ENCODE measurements around the gene SERPINB6.
"Not testable (repeated sequence)": the region's sequence is repeated elsewhere in the genome, so short reads cannot be mapped to it uniquely, and the experiment has no call there.

The SERPINB6 gene

GRCh38 chr6:2953098-2953497 lies 18.3 kb downstream of the SERPINB6 start:
- no peak for DNase-seq

GRCh38 chr6:2952557-2953095 lies 18.7 kb downstream of the SERPINB6 start:
- DNase-seq: peak; percentile 86

GRCh38 chr6:2951728-2952127 lies 19.6 kb downstream of the SERPINB6 start:
- DNase-seq: no peak

- DNase-seq: no peak
Observed at GRCh38 chr6:2950713-2951112, 20.7 kb downstream of the SERPINB6 start.

GRCh38 chr6:2949536-2950083 lies 21.8 kb downstream of the SERPINB6 start:
- DNase-seq: no peak

GRCh38 chr6:2949121-2949520 lies 22.2 kb downstream of the SERPINB6 start:
- no peak for DNase-seq

GRCh38 chr6:2948228-2949025 lies 22.9 kb downstream of the SERPINB6 start:
- DNase-seq: no peak

- no peak for DNase-seq
Observed at GRCh38 chr6:2947445-2947844, 23.9 kb downstream of the SERPINB6 start.

- no peak for DNase-seq
Observed at GRCh38 chr6:2945153-2945452, 26.3 kb downstream of the SERPINB6 start.

- DNase-seq: peak; percentile 11
Observed at GRCh38 chr6:2944405-2945152, 26.8 kb downstream of the SERPINB6 start.

GRCh38 chr6:2943564-2943955 lies 27.8 kb downstream of the SERPINB6 start:
- DNase-seq: no peak

- no peak for DNase-seq
Observed at GRCh38 chr6:2942914-2943563, 28.3 kb downstream of the SERPINB6 start.

GRCh38 chr6:2942116-2942515 lies 29.3 kb downstream of the SERPINB6 start:
- DNase-seq: not testable (repeated sequence)

- no peak for DNase-seq
Observed at GRCh38 chr6:2940851-2941250, 30.5 kb downstream of the SERPINB6 start.

GRCh38 chr6:2940010-2940850 lies 31.1 kb downstream of the SERPINB6 start:
- DNase-seq: no peak

GRCh38 chr6:2939315-2940009 lies 31.9 kb downstream of the SERPINB6 start:
- DNase-seq: no peak

GRCh38 chr6:2938632-2939083 lies 32.7 kb downstream of the SERPINB6 start:
- peak; percentile 58 for DNase-seq

GRCh38 chr6:2938004-2938631 lies 33.2 kb downstream of the SERPINB6 start:
- DNase-seq: no peak

- no peak for DNase-seq
Observed at GRCh38 chr6:2937627-2938003, 33.8 kb downstream of the SERPINB6 start.

- DNase-seq: no peak
Observed at GRCh38 chr6:2935566-2936291, 35.6 kb downstream of the SERPINB6 start.

- DNase-seq: no peak
Observed at GRCh38 chr6:2934057-2934456, 37.3 kb downstream of the SERPINB6 start.
